Liver (tissue), 9 donors: ENCODE measurements around the gene ZBTB6. TPM values are rescaled to one million over a fixed set of nuclear protein-coding genes. Genes with fewer than 3 reads are reported as not detected.

Source experiments
- DNase-seq: peaks from one replicate; pipeline ENCODE4 v3.0.0-alpha.2; 2017; ENCODE audit warnings: low spot score
- H3K27ac ChIP-seq, 2 donors: one replicate each; pipeline ENCODE4 v1.7.0; 2013; ENCODE audit warnings: inconsistent platforms in 2 of 2, low read length in 2 of 2, control low read depth in 1 of 2, low read depth in 1 of 2, mild to moderate bottlenecking in 1 of 2
- H3K27me3 ChIP-seq, 4 donors: one replicate each; pipeline versions ENCODE4 v1.6.1 to v1.7.0; 2013; ENCODE audit warnings: low read length in 3 of 4, inconsistent platforms in 1 of 4, mild to moderate bottlenecking in 1 of 4, moderate library complexity in 1 of 4; ENCODE audit not compliant: control insufficient read depth in 4 of 4, insufficient read depth in 4 of 4
- H3K36me3 ChIP-seq, 4 donors: one replicate each; pipeline versions ENCODE4 v1.6.1 to v1.7.0; 2013; ENCODE audit warnings: low read length in 3 of 4, mild to moderate bottlenecking in 3 of 4, low read depth in 1 of 4, moderate library complexity in 1 of 4; ENCODE audit not compliant: control insufficient read depth in 4 of 4, insufficient read depth in 3 of 4
- H3K4me1 ChIP-seq, 4 donors: one replicate each; pipeline versions ENCODE4 v1.6.1 to v1.7.0; 2013; ENCODE audit warnings: low read length in 3 of 4, mild to moderate bottlenecking in 3 of 4, moderate library complexity in 1 of 4; ENCODE audit not compliant: control insufficient read depth in 4 of 4, insufficient read depth in 4 of 4
- H3K4me3 ChIP-seq, 3 donors: one replicate each; pipeline versions ENCODE4 v1.6.1 to v1.7.0; 2013; ENCODE audit warnings: low read length in 3 of 3, control low read depth in 1 of 3, low read depth in 1 of 3, mild to moderate bottlenecking in 1 of 3
- H3K9ac ChIP-seq, 2 donors: one replicate each; pipeline ENCODE4 v1.7.0; 2013; ENCODE audit warnings: low read length in 2 of 2, mild to moderate bottlenecking in 2 of 2, moderate library complexity in 2 of 2, control low read depth in 1 of 2, low read depth in 1 of 2
- H3K9me3 ChIP-seq, 4 donors: one replicate each; pipeline versions ENCODE4 v1.6.1 to v1.7.0; 2013; ENCODE audit warnings: low read length in 3 of 4; ENCODE audit not compliant: control insufficient read depth in 4 of 4
- CTCF ChIP-seq: fragments of 150-350 bp; IDR thresholded peaks from 2 replicates; pipeline ENCODE4 v1.5.1; 2017; ENCODE audit warnings: improper control_type of control experiment, low read depth, low read length; ENCODE audit not compliant: missing input control
- FOXA1 ChIP-seq: IDR thresholded peaks from 2 replicates; pipeline ENCODE4 v1.6.1; 2016; ENCODE audit warnings: antibody characterized with exemption
- FOXA2 ChIP-seq: IDR thresholded peaks from 2 replicates; pipeline ENCODE4 v1.6.1; 2016; ENCODE audit warnings: antibody characterized with exemption
- GABPA ChIP-seq, 2 donors: IDR thresholded peaks in 1 of 2; conservative IDR thresholded peaks in 1 of 2; 2 replicates each; pipeline ENCODE4 v1.6.1; 2016; ENCODE audit warnings: antibody characterized with exemption in 2 of 2, mild to moderate bottlenecking in 1 of 2, moderate library complexity in 1 of 2
- HNF4A ChIP-seq, 2 donors: conservative IDR thresholded peaks; 2 replicates each; pipeline ENCODE4 v1.6.1; 2016; ENCODE audit warnings: antibody characterized with exemption in 2 of 2, mild to moderate bottlenecking in 2 of 2
- JUND ChIP-seq, 2 donors: IDR thresholded peaks; 2 replicates each; pipeline ENCODE4 v1.6.1; 2016; ENCODE audit warnings: antibody characterized with exemption in 2 of 2
- NR2F2 ChIP-seq: IDR thresholded peaks from 2 replicates; pipeline ENCODE4 v1.6.1; 2016; ENCODE audit warnings: antibody characterized with exemption
- RAD21 ChIP-seq, 2 donors: IDR thresholded peaks; 2 replicates each; pipeline ENCODE4 v1.6.1; 2016; ENCODE audit warnings: antibody characterized with exemption in 2 of 2, mild to moderate bottlenecking in 2 of 2
- REST ChIP-seq: IDR thresholded peaks from 2 replicates; pipeline ENCODE4 v1.6.1; 2016; ENCODE audit warnings: antibody characterized with exemption, mild to moderate bottlenecking
- SP1 ChIP-seq: IDR thresholded peaks from 2 replicates; pipeline ENCODE4 v1.6.1; 2018; ENCODE audit warnings: antibody characterized with exemption, mild to moderate bottlenecking
- TAF1 ChIP-seq: conservative IDR thresholded peaks from 2 replicates; pipeline ENCODE4 v1.6.1; 2016; ENCODE audit warnings: antibody characterized with exemption, mild to moderate bottlenecking
- YY1 ChIP-seq: IDR thresholded peaks from 2 replicates; pipeline ENCODE4 v1.6.1; 2016; ENCODE audit warnings: antibody characterized with exemption, mild to moderate bottlenecking
- WGBS: extraction: QIAGEN DNeasy Blood & Tissue Kit; methylation state at CpG from one replicate; pipeline ENCODE4 v1.1.7; 2013; 5-methylcytosine and 5-hydroxymethylcytosine counted together
- polyA plus RNA-seq, 2 donors: library from polyadenylated mRNA; stranded (reverse) in 1 of 2; unstranded in 1 of 2; fragments of 200-250 nt in 1 of 2; fragments of >200 nt in 1 of 2; fragmentation: Nextera tagmentation in 1 of 2; extraction: Ambion mirVana in 1 of 2; gene quantifications; one replicate each; pipeline versions ENCODE4 v1.2.1 to v1.2.3, GENCODE V29; 2013 to 2015
- total RNA-seq, 2 donors: library from RNA; depleted of rRNA; stranded (reverse); fragments of >200 nt; gene quantifications; one replicate each; pipeline ENCODE4 v1.2.3, GENCODE V29; 2014
- TF ChIP-seq, protein P1 (sequence below): IDR thresholded peaks from 2 replicates; pipeline ENCODE4 v1.6.1; 2016; ENCODE audit warnings: antibody characterized with exemption
- TF ChIP-seq, protein P2 (sequence below): IDR thresholded peaks from 2 replicates; pipeline ENCODE4 v1.6.1; 2016; ENCODE audit warnings: antibody characterized with exemption
- TF ChIP-seq, protein P3 (sequence below): IDR thresholded peaks from 2 replicates; pipeline ENCODE4 v1.6.1; 2016; ENCODE audit warnings: antibody characterized with exemption
- donor health status: healthy.
- donor health status: healthy.
- donor health status: healthy.
- donor health status: healthy.
- donor health status: healthy.

Gene ZBTB6
- total and polyA plus RNA-seq, 4 donors, result 0.92 to 7.1 (median 3.3) TPM

- DNase-seq, result no peak
- H3K9me3 ChIP-seq, result no peaks in the 10 kb centered on the region
- no peaks in the 10 kb centered on the region for H3K27me3 ChIP-seq
- peaks cover 14 to 74% (median 62%) of the 10 kb centered on the region in 4 donors for H3K36me3 ChIP-seq
- WGBS, result 81% methylated on average over 2 of the region's 2 CpGs
- H3K9ac ChIP-seq, result no peak overlapping the region
- no peak overlapping the region for H3K4me3 ChIP-seq
- no peaks in the 10 kb centered on the region for H3K4me1 ChIP-seq
- H3K27ac ChIP-seq, result no peak overlapping the region
- TF ChIP-seq CTCF (no peak), JUND (IDR thresholded peaks at IDR 0.05) (no peak), RAD21 (IDR thresholded peaks at IDR 0.05) (no peak), FOXA2 (no peak), GABPA (IDR thresholded peaks at IDR 0.05 in 1 of 2, conservative IDR thresholded peaks at IDR 0.05 in 1 of 2) (no peak), REST (no peak), YY1 (no peak), HNF4A (conservative IDR thresholded peaks at IDR 0.05) (no peak), NR2F2 (no peak), SP1 (no peak)
- TF ChIP-seq, protein P1, sequence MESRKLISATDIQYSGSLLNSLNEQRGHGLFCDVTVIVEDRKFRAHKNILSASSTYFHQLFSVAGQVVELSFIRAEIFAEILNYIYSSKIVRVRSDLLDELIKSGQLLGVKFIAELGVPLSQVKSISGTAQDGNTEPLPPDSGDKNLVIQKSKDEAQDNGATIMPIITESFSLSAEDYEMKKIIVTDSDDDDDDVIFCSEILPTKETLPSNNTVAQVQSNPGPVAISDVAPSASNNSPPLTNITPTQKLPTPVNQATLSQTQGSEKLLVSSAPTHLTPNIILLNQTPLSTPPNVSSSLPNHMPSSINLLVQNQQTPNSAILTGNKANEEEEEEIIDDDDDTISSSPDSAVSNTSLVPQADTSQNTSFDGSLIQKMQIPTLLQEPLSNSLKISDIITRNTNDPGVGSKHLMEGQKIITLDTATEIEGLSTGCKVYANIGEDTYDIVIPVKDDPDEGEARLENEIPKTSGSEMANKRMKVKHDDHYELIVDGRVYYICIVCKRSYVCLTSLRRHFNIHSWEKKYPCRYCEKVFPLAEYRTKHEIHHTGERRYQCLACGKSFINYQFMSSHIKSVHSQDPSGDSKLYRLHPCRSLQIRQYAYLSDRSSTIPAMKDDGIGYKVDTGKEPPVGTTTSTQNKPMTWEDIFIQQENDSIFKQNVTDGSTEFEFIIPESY, result no peak
- TF ChIP-seq, protein P2, sequence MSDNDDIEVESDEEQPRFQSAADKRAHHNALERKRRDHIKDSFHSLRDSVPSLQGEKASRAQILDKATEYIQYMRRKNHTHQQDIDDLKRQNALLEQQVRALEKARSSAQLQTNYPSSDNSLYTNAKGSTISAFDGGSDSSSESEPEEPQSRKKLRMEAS, result no peak
- TF ChIP-seq, protein P3, sequence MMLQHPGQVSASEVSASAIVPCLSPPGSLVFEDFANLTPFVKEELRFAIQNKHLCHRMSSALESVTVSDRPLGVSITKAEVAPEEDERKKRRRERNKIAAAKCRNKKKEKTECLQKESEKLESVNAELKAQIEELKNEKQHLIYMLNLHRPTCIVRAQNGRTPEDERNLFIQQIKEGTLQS, result no peak
Measured at GRCh38 chr9:122879443-122879842, 33.7 kb downstream of the ZBTB6 start.

DNA sequence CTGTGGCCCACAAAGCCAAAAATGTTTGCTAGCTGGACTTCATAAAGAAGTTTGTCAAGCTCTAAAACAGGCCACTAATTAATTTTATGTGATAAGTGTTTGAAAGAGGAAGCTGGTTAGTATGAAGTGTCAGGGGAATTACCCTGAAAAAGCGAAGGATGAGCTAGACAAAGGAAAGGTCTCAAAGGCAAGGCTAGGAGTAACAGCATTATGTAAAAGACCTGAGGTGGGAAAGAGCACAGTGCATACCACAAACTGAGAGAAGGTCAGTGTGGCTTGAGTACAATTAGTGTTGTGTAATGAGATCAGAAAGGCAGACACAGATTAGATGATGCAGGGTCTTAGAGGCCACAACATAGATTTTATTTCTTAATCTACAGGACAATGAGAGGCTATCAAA lies 37.6 kb downstream of the ZBTB6 start:
- Histone ChIP-seq H3K36me3 (peaks cover 11 to 62% (median 53%) of the 10 kb centered on the region in 4 donors), H3K27ac (no peak overlapping the region), H3K4me3 (no peak overlapping the region), H3K9me3 (no peaks in the 10 kb centered on the region), H3K27me3 (no peaks in the 10 kb centered on the region), H3K4me1 (no peaks in the 10 kb centered on the region), H3K9ac (no peak overlapping the region)
- WGBS, result 97% methylated on average over 1 of the region's 1 CpG
- DNase-seq, result no peak
- TF ChIP-seq JUND (IDR thresholded peaks at IDR 0.05) (no peak), TAF1 (no peak), FOXA2 (no peak), NR2F2 (no peak), HNF4A (conservative IDR thresholded peaks at IDR 0.05) (no peak), RAD21 (IDR thresholded peaks at IDR 0.05) (no peak), REST (no peak), FOXA1 (no peak), SP1 (no peak), YY1 (no peak)
- TF ChIP-seq, protein P1, result no peak
- TF ChIP-seq, protein P3, result no peak
